CD1c-positive myeloid dendritic cell (primary cell): ENCODE measurements around the gene TXNL4A.

Experiments used
- DNase-seq: peaks from one replicate; pipeline ENCODE4 v3.0.0-alpha.2; 2016; ENCODE audit errors: extremely low spot score

Gene TXNL4A

DNA sequence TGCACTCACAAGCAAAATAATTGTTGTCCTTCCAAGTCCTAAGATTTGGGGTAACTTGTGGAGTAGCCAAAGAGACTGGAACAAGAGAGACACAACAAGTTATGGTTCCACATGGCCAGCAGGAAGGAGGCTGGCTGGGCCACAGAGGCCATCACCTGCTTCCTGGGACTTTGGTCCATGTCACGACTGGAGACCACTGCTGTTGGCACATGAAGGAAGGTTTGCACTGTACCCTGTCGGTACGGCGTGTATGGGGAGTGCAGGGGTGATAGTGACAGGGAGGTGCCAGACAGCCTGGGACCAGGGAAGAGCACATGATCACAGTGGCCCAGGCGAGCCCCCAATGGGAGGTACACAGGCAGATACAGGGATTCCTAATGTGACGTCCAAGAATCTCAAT lies 52.4 kb downstream of the TXNL4A start:
- DNase-seq, result no peak

GRCh38 chr18:79935499-79935898 lies 52.9 kb downstream of the TXNL4A start:
- DNase-seq, result no peak

- no peak for DNase-seq
Measured at GRCh38 chr18:79935098-79935480, 53.3 kb downstream of the TXNL4A start.

DNA sequence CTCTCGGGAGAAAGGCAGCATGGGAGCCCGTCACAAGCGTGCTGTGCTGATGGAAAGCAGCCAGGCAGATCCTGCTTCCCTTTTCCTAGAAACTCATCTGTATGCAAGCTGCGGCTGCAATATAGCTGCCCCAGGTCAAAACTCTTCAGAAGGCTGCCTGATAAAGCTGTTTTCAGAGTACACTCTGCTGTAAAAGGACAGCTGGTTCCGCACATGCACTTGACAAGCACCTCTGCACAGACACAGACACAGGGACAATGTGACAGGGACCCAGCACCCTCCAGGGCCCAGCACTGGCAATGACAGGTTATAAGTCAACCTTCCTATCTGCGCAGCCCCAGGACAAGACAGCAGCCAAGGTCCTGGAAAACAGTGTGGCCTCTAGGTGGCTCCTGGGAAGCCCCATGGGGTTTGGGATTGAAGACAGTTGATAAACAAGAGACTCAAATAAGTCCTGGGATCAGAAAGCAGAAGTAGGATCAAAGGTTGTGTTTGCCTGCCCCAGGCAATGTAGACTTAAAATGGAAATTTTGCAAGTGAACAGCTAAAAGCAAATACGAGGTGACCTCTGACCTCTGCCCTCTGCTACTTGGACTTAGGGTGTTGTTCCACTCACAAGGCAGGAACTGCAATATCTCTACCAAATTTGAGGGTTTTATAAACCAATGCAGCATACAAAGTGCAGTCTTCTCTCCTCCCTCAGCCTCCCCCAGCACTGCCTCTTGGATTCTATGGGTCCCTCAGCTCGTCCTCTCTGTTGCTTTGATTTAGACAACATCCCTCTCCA lies 53.9 kb downstream of the TXNL4A start:
- DNase-seq, result peak; percentile 71

DNA sequence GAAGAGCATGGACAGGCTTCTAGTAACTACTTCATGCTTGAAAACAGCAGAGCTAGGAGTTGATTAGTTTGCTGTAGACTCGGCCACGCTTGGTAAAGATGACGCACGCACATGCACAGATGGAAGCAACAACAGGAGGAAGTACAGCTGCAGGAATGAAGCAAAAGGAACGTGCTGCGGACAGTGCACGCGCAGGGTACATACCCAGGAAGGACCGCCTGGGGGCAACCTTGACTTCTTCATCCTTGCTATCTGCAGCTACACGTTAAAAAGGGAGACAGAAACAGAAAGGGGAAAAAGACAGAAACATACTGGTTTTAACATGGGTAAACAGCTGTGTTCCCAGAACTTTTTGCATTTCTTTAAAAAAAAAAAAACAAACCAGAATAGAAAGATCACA lies 54.6 kb downstream of the TXNL4A start:
- peak; percentile 20 for DNase-seq

GRCh38 chr18:79932907-79933306 lies 55.5 kb downstream of the TXNL4A start:
- DNase-seq, result no peak

DNA sequence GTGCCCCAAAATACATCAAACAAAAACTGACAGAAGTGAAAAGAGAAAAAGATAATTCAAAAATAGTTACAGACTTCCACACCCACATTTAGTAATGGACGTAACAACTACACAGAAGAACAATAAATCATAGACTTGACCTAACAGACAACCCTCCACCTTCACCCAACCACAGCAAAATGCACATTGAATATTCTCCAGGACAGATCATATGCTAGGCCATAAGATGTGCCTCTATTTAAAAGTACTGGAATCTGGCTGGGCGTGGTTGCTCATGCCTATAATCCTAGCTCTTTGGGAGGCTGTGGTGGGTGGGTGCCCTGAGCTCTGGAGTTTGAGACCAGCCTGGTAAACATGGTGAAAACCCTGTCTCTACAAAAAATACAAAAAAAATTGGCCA lies 56.9 kb downstream of the TXNL4A start:
- DNase-seq, result no peak

- no peak for DNase-seq
Measured at GRCh38 chr18:79930020-79930642, 58.2 kb downstream of the TXNL4A start.

DNA sequence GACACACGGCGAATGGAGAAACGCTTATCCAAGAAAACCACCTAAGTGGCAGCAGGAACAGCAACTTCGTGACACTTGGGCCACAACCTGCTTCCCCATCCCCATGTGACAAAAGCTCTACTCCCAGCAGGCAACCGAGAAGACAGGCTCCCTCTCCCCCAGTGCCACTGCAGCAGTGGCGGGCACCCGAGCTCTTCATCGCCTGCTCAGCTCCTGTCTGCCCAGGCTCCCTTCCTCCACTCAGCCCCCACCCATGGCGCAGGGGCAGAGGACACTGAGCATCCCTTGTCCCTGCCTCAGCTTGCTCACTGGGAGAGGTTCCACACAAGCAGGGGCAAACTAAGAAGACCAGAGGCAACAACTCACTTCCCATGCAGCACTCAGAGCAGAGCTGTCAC lies 59.8 kb downstream of the TXNL4A start:
- DNase-seq, result no peak

DNA sequence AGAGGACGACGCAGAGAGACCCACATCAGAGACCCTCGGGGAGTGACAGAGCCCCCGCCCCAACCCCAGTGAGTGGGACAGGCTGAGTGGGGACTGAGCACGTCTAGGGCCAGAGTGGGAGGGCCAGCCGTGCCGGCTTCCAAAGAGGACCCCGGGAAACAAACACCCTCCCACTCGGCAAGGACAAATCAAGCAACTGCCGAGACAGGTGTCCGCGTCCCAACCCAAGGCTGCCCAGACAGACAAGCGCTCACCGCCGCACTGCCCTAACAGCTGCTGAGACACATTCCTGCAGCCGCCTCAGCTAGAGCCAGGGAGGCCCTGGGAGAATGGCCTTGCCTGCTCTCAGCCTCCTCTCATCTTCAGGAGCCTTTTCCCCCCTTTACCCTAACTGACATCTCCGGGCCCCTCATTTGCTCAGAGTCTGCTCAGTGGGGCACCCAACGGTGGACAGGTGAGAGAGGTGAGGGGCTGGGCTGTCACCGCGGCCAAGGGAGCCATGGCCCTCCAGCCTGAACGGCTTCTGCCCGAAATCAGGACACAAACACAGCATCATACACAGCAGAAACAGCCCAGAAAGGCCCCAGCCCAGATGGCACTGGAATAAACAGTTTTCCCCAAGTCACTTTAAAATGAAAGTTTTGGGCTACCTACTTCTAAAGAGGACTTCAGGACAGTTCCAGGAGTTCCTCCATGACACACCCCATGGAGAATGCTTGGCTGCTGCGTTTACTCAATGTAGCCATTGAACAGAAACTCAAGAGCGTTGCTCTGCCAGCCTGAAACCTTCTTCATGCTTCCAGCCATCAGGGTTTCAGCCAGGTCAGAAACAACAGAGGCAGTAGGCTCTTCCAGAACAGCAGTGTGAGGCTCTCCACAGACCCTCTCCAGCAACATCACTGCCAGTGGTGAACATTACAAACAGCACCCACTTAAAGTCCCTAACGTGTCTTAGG lies 60.5 kb downstream of the TXNL4A start:
- no peak for DNase-seq

GRCh38 chr18:79926715-79927606 lies 61.4 kb downstream of the TXNL4A start:
- DNase-seq, result no peak

GRCh38 chr18:79926306-79926705 lies 62.1 kb downstream of the TXNL4A start:
- DNase-seq, result no peak

DNA sequence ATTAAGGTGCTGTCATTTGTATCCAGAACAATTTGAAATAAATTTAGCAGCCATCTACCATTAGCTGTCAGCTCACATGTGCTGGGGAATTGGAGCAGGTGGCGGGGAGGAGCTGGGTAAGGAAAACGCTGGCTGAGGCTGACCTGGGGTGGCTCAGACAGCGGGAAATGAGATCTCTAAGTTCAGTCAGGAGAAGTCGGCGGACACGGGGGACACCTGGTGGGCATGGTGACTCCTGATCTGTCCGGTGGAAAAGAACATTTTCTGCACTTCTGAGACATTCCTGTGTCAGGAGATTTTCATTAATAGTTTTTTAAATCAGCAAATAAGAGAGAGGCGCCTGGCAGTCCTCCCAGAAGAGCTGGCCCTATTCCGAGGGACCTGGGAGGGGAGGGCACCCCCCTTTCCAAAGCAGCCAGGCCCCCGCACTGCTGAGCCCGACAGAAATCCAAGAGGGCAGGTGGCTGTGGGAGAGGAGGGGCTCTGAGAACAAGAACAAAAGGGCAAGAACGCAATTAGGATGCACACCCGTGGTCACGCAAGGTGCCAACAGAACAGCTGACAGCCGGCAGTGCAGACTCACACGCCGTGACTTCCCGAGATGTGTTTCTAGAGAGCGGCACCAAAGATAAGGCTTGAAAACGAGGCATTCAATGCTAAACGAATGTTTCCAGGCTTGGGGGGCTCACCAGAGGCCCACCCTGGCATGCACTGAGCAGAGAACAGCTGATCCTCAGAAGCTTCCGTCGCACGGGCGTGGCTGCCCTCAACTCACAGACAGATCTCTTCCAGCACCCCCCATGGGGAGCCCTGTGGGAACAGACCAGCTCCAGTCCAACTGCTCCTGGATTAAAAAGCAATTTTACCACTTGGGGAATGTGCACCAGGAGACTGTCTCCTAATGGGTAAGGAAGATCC lies 63.3 kb downstream of the TXNL4A start:
- no peak for DNase-seq

DNA sequence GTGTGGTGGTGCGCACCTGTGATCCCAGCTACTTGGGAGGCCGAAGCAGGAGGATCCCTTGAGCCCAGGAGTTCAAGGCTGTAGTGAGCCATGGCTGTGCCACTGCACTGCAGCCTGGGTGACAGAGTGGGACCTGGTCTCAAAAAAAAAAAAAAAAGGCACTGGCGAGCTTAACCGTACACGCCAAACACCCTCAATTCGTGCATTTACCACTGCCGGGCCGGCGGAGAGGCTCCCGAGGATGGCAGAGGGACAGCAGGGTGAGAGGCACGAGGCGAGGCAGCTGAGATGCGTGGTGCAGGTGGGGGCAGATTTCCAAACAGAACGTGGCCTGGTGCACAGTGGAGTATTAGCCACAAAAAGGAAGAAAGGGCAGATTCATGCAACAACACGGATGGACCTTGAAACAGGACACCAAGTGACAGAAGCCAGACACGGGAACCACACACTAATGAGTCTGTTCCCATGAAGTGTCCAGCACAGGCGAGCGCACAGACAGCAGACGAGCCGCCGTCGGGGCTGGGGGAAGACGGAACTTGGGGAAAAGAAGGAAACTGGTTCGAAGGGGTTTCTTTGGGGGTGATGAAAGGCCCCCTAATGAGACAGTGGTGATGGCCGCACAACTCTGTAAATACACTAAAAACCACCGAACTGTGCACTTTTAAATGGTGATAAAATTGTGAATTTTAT lies 64.3 kb downstream of the TXNL4A start:
- DNase-seq, result no peak

- no peak for DNase-seq
Measured at GRCh38 chr18:79922971-79923411, 65.4 kb downstream of the TXNL4A start.

- DNase-seq, result no peak
Measured at GRCh38 chr18:79921984-79922965, 66.1 kb downstream of the TXNL4A start.
